Activated CD4-positive, CD25-positive, alpha-beta regulatory T cell (primary cell): ENCODE results near the gene MSLN.

Source experiments
- DNase-seq, 4 experiments: peaks; one replicate each; lab custom pipeline; 2025; lab: John Stamatoyannopoulos, UW

Gene MSLN

DNA sequence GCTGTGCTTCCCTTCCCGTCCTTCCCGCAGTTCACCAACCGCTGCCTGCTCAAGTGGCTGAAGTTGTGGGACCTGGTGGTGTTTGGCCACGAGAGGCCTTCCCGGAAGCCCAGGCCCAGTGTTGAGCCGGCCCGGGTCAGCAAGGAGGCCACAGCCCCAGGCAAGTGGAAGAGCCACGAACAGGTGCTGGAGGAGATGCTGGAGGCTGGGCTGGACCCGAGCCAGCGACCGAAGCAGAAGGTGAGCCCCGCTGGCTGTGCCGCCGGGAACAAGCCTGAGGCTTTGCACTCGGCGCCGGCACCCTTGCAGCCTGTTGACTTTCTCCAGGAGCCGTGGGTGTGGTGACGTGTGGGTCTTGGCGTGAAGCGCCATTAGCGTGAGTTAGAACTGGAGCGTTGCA lies 30.6 kb downstream of the MSLN start:
- no peak for DNase-seq

DNA sequence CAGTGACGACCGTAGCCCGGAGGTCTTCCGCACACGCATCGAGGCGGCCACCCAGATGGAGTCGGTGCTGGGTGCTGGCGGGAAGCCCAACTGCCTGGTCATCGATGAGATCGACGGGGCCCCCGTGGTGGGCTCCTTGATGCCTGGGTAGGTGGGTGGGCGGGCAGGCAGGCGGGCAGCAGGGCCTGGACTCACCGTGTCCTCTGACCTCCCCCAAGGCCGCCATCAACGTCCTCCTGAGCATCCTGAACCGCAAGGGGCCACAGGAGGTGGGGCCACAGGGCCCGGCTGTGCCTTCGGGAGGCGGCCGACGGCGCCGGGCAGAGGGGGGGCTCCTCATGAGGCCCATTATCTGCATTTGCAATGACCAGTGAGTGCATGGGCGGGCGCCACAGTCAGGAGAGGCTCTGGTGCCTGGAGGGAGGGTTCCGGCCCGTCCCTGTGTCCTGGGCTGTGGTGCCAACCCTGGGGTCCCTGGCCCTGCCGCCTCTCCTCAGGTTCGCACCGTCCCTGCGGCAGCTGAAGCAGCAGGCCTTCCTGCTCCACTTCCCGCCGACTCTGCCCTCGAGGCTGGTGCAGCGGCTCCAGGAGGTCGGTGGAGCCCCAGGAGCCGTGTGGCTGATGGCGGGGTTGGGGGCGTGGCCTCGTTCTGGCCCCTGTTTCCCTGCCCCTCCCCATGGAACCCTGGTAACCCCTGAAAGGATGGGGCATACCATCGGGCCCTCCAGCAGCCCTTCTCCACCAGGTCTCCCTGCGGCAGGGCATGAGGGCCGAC lies 31.9 kb downstream of the MSLN start:
- DNase-seq: no peak

DNA sequence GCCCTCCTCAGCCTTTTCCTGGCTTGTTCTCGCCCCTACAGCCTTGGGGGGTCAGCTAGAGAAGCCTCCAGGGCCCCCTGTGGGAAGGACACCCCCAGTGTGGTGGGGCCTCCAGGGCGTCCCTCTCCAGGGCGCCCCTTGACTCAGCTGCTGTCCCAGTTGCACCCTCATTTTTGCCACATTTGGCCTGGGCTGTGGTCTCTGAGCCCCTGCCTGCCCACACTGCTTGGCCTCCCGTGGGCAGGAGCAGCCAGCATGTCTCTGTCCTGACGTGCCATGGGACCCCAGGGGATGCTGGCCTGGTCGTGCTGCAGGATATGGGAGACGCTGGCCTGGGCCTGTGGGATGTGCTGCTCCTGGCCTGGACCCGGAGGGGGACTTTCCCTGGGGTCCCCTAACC lies 32.9 kb downstream of the MSLN start:
- no peak for DNase-seq

DNA sequence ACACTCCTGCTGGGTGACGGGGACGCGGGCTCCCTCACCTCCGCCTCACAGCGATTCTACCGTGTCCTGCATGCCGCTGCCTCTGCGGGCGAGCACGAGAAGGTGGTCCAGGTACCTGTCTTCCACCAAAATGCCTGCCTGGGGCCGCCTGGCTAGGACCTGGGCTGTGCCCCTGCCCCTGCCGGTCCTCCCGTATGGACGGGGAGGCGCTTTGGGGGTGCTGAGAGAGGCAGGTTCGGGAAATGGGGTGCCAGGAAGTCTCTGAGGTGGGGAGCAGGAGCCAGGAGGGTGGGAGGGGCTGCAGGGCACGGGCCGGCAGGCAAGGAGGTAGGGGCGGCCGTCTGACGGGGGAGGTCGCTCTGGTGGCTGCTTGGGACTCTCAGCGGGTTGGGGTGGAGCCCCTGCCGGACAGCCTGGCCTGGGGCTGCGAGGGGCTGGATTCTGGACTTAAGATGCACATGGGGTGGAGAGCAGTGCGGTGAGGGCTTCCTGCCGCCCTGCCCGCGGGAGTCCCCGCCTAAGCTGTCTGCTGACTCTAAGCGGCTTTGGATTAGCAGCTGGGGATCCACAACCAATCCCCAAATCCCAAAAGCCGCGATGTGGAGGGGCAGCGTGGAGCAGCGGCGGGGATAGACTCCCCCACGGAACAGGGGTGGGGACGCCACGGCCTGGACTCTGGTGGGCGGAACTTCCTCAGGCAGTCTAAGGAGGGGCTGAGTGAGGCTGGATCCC lies 33.7 kb downstream of the MSLN start:
- DNase-seq: no peak

DNA sequence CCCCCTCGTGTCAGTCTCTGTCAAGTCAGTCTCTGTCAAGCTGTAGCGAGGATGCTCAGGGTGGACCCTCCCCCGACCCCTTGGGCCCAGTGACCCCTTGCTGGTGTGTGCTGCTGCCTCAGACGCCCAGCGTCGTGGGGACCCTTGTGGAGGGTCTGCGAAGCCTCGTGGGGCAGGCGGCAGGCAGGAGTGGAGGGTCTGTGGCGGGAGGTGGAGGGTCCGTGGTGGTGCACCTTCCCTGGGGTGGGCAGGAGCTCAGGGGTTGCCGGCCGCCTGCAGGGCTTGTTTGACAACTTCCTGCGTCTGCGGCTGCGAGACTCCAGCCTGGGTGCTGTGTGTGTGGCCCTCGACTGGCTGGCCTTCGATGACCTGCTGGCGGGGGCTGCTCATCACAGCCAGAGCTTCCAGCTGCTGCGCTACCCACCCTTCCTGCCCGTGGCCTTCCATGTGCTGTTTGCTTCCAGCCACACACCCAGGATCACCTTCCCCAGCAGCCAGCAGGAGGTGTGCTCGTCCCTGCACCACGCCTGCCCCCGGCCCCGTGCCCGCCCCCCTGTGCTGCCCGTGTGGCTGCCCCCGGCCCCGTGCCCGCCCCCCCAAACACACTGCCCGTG lies 34.4 kb downstream of the MSLN start:
- DNase-seq: no peak

DNA sequence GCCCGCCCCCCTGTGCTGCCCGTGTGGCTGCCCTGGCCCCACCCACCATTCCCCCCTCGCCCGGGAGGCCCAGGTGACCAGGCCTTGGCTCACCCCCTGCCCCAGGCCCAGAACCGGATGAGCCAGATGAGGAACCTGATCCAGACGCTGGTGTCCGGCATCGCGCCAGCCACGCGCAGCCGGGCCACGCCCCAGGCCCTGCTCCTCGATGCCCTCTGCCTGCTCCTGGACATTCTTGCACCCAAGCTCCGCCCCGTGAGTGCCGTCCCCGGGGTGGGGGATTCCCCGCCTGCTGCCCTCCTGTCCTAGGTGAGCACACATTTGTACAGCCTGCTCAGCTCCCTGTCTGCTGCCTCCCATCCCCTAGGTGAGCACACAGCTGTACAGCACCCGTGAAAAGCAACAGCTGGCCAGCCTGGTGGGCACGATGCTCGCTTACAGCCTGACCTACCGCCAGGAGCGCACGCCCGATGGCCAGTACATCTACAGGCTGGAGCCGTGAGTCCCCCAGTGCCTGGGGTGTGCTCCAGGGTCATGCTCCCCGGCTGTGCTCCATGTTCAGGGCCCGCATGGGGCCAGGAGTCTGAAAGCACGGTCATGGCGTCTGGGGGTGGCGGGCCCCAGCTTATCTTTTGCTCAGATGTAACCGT lies 35.2 kb downstream of the MSLN start:
- DNase-seq: no peak

DNA sequence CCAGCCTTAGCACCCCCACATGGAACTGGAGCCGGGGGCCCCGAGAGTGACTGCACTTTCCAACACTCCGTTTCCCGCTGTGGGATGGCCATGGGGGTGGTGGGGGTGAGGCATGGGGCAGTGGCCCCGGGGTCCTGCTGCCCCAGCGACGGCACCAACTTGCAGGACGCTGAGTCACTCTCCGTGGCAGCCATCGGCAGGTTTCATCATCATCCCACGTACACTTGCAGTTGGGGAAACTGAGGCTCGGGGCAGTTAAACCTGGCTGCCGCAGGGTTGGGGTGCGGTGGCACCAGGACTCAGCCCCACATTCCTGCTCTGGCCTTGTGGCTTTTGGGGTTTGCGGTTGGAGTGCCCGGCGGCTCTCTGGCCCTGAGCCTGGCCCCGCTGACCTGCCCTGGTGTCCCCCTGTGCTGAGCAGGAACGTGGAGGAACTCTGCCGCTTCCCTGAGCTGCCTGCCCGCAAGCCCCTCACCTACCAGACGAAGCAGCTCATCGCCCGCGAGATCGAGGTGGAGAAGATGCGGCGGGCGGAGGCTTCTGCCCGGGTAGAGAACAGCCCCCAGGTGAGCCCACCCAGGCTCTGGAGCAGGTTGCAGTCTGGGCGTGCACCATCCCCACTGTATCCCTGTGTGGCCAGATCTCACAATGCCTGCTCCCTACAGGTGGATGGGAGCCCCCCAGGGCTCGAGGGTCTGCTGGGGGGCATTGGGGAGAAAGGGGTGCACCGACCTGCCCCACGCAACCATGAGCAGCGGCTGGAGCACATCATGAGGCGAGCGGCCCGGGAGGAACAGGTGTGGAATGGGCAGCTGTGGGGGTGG lies 36.0 kb downstream of the MSLN start:
- DNase-seq: no peak

DNA sequence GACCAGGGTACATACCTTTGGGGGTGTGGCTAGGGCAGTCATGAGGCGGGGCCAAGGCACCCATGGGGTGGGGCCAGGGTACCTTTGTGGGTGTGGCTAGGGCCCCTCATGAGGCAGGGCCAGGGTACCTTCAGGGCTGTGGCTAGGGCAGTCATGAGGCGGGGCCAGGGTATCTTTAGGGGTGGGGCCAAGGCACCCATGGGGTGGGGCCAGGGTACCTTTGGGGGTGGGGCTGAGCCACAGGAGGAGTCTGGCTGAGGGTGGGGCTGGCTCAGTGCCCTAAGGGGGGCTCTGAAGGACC lies 36.5 kb downstream of the MSLN start:
- DNase-seq: no peak

DNA sequence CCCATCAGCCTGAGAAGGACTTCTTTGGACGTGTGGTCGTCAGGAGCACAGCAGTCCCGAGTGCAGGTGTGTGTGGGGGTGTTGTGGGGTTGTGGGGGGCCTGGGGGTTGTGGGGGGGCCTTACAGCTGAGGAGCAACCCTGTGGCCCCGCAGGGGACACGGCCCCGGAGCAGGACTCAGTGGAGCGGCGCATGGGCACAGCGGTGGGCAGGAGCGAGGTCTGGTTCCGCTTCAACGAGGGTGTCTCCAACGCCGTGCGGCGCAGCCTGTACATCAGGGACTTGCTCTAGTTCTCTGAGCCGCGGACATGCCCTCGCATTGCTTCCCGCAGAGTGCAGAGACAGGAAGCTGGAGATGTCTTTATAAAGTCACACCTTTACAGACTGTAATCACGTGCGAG lies 37.2 kb downstream of the MSLN start:
- DNase-seq: no peak

DNA sequence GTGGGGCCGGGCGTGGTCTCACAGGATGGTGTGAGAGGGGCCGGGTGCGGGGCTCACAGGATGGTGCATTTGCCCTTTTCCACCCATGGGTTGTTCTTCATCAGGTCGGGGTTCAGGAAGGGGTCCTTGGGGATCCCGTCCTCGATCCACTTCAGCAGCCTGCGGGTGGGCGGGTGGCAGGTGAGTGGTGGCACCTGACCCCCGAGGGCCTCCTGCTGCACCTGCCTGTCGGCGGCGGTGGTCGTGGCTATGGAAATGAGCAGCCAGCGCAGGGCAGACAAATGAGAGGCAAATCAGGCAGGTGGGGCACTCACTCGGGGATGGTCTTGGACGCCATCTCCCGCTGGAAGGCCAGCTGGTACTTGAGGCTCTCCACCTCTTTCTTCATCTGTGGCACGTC lies 38.1 kb downstream of the MSLN start:
- no peak for DNase-seq

DNA sequence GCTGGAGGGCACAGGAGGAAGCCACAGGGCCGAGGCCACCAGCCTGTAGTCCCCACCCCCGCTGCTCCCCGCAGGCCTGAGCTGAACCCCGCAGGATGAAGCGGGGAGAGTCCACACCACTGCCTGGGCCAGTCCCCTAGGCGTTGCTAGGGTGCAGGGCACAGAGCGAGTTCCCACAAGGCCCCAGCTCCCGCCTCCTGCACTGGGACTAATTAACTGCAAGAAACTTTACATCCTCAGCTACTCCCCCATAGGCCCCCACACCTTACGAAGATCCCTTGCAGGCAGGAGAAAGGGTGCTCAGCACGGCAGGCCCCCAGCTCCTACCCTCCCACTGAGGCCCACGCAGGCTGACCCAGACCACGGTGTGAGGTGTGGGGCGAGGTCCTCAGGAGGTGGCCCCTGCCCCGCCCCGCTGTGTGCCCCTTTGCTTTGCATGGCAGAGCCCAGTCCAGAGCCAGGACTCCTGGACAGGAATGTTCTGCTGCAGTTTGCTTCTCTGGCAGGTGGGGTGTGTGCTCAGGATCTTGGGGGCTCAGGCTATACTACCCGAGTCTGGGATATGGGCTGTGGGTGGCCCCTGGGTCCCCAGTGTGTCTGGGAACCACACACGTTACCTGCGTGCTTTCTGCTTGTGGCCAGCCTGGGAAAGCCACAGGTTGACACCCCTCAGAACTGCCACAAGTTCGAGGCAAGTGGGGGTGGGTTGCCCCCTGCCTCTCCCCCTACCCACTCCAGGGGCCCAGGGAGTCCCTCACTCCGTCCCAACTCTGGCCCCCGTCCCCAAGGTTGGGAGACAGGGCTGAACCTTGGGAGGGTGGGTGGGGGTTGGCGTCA lies 38.8 kb downstream of the MSLN start:
- no peak for DNase-seq

DNA sequence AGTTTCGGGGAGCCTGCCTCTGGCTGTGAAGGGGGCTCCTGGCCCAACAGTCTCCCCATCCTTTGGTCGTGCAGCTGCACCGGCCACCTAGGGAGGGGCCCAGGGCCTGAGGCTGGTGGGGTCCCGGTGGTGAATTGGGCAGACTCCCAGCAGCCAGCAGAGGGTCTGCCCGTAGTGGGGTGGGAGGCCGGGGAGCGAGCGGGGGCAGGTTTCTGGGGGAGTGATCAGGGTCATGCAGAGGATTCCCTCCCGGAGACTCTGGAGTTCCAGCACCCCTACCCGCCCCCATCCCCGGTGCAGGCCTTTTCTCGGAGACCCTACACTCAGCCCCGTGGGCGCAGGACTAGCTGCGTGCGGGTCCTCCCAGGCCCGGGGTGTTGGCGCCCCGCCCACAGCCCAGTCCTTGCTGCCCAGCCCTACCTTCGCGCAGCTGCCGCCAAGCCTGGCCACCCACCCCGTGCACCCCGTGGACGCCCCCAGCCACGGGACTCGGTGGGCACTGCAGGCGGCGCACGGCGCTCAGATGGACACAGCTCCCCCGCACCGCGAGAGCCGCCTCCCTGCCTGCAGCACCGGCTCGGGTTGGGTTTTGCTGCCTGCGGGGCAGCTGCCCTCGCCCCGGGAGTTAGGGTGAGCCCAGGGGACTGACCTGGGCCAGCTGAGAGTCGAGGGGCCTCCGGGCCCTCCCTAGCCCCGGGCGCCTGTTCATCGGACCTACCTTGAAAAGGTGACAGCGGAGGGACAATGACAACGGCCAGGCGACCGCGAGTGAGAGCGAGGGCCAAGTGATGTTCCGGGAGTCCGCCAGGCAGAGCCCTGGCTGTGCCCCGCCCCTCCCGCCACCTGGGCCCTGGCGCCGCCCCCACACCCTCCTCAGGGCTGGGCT lies 39.7 kb downstream of the MSLN start, which contains the start of gene GNG13:
Gene GNG13, minus strand, starts transcription at position 787 of the 886 bp plus-strand sequence. CDS start 1,657 bp downstream, outside the sequence.
- no peak for DNase-seq

DNA sequence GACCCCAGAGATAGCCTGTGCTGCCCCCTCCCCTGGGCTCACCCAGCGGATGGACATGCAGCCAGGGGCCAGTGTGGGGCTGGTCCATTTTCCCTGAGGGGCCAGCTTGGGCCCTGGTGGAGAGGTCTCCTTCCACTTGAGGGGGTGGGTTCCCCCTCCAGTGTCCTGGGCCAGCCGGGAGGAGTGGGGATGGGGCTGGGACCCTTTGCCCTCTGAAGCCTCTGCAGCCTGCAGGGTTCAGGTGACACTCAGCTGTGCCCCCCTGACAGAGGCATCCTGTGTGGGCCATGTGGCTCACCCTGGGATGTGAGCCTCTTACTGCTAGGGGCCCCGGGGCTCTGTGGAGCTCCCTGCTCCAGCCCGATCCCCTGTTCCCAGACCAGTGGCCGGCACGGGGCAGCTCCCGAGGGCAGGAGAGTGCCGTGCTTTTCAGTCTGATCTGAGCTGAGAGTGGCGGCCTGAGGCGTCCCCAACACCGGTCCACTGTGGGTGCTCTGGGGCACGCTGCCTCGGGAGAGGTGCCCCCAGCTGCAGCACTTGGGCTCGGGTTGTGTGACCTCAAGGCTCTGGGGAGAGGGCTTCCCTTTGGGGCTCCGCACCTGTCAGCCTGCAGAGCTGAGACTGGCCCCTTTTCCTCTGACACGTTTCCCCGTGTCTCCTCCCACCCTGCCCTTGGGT lies 40.4 kb downstream of the MSLN start:
- DNase-seq: no peak

DNA sequence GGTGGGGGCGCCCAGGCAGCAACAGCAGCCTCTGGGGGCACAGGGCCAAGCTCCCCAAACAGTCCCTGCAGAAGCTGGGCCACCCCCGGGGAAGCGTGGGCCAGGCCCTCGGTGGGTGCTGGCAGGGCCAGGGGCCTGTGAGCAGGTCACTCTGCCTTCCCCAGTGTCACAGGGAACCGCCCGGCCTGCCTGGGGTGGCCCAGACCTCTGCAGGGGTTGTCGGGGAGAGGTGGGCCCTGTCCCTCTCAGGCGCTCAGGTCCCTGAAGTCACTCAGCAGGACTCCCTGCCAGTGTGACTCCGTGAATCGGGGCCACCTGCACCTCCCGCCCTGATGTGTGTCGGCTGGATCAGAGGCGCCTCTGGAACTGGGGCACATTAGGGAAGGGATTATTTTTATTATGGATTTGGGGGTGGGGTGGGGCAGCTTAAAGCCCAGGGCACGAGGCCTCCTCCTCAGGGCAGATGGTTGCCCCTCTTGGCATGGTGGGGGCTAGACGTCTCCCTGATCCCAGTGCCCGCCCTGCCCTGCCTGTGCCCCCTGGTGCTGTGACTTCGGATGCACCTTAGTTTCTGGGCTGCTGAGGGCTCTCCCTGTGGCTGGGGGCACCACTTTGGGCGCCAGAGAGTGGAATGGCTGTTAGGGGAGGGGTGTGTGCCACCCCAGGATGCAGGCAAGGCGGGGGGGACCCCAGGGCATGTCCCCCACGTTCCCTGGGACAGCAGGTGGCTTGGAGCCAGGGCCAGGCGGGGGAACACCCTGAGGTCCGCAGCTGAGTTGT lies 41.2 kb downstream of the MSLN start:
- DNase-seq: no peak

DNA sequence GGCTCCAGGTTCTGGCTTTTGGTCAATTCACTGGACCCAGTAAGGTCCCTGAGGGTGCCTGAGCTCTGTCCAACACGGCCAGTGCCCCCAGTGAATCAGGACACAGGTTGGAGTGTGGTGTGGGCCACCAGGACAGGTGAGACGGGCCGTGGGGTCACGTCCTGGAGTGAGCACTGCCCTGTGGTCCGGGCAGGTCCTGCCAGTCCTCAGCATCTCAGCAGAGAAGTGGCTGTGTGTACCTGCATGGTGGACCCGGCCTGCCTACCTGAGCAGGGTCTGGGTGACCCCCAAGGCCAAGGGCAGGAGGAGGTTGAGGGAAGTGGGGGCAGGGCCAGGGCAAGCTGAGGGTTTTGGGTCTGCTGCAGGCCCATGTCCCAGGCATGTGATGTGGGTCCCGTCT lies 41.9 kb downstream of the MSLN start:
- DNase-seq: no peak

DNA sequence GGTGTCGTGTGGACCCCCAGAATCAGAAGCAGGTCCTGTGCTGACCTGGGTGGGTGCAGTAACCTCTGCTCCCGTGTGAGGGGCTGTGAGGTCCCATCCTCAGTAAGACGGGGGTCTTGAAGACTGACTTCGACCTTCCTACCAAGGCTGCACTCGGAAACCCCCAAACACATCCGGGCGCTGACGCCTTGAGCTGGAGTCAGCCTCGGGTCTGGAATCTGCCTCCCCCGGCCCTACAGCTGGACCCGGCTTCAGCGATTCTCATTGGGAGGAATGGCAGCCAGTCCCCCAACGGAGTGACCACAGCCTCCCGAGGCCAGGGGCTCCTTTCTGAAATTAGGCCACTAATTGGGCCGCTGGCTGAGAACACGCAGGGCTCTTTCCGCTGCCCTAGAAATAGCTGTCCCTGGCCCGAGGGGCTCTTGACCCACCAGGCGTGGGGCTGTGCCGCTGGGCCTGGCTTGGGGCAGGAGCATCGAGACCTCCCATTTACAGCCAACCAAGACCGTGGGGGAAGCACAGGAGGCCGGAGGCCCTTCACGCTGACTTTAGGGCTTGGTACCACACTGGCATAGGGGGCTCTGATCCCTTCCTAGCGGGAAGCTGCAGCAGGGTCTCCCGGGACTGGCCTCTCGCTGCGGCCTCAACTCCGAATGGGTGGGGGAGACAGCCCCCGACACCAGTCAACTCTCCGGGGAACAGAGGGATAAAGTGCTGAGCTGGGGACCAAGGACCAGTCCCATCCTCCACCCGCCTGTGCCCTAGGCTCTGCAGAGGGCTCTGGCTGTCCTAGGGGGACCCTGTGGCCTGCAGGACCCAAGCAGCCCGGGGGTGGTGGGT lies 42.6 kb downstream of the MSLN start:
- no peak for DNase-seq

DNA sequence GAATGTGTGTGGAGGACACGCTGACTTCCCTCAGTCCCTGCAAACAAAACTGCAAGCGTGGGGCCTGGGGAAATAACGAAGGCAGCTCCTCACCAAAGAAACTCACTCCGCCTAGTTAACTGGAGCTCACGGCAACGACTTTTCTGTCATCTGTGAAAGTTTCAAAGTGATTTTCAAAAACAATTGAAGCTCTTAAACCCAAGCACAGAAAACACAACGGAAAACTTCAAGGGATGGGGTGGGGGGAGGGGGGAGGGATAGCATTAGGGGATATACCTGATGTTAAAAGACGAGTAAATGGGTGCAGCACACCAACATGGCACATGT lies 43.2 kb downstream of the MSLN start:
- DNase-seq: no peak
